Heart right ventricle (tissue), 16 donors: Measurements from ENCODE around the gene FAAP20. TPM values are rescaled to one million over a fixed set of nuclear protein-coding genes. Genes with fewer than 3 reads are reported as not detected.

Experiments used
- ATAC-seq, 8 donors: fragments of 200-7000 bp; cut with Tn5 transposase; one replicate each; pipeline ENCODE4 v1.9.1; 2020; ENCODE audit warnings: mild to moderate bottlenecking in 8 of 8, moderate library complexity in 8 of 8, moderate number of reproducible peaks in 1 of 8
- DNase-seq, 2 donors: peaks; one replicate each; pipeline ENCODE4 v3.0.0-alpha.2; 2020
- H3K27ac ChIP-seq, 10 donors: fragments of 200-600 bp; sonication (generic) in 2 of 10; one replicate each; pipeline versions ENCODE4 v1.5.0 to v1.8.0; 2020 to 2022; ENCODE audit warnings: mild to moderate bottlenecking in 3 of 10
- H3K27me3 ChIP-seq, 7 donors: fragments of 200-600 bp; one replicate each; pipeline ENCODE4 v1.8.0; 2021 to 2022; ENCODE audit warnings: mild to moderate bottlenecking in 2 of 7
- H3K36me3 ChIP-seq, 9 donors: fragments of 200-600 bp; sonication (generic) in 1 of 9; one replicate each; pipeline versions ENCODE4 v1.5.0 to v1.8.0; 2020 to 2022; ENCODE audit warnings: mild to moderate bottlenecking in 2 of 9
- H3K4me1 ChIP-seq, 9 donors: fragments of 200-600 bp; sonication (generic) in 1 of 9; one replicate each; pipeline versions ENCODE4 v1.5.0 to v1.8.0; 2020 to 2022; ENCODE audit warnings: mild to moderate bottlenecking in 4 of 9
- H3K4me3 ChIP-seq, 10 donors: fragments of 200-600 bp; sonication (generic) in 2 of 10; one replicate each; pipeline versions ENCODE4 v1.5.0 to v1.8.0; 2020 to 2022; ENCODE audit warnings: mild to moderate bottlenecking in 7 of 10, moderate library complexity in 2 of 10
- H3K9me3 ChIP-seq, 11 donors: fragments of 200-600 bp in 10 of 11; sonication (generic) in 2 of 11; one replicate each; pipeline versions ENCODE4 v1.5.0 to v1.8.0; 2013 to 2022; ENCODE audit warnings: mild to moderate bottlenecking in 2 of 11, control low read depth in 1 of 11, moderate library complexity in 1 of 11
- CTCF ChIP-seq, 9 donors: fragments of 200-600 bp; sonication (generic) in 2 of 9; IDR thresholded peaks; one replicate each; pipeline versions ENCODE4 v1.5.0 to v1.8.0; 2021 to 2022; ENCODE audit warnings: antibody characterized with exemption in 9 of 9, mild to moderate bottlenecking in 5 of 9, moderate library complexity in 1 of 9
- WGBS, 2 donors: extraction: QIAGEN DNeasy Blood & Tissue Kit; methylation state at CpG; one replicate each; pipeline ENCODE4 v1.1.7; 2013; ENCODE audit warnings: inconsistent platforms in 1 of 2; 5-methylcytosine and 5-hydroxymethylcytosine counted together
- intact Hi-C, 10 donors: fragments of 100-400 bp; cut with DNase I; formaldehyde crosslinking; loops; one replicate each; pipeline versions ENCODE4 v1.11.1 to v1.14.2; 2022
- polyA plus RNA-seq, 2 donors: library from polyadenylated mRNA; stranded (reverse); fragments of 200-250 nt; gene quantifications; one replicate each; pipeline ENCODE4 v1.2.3, GENCODE V29; 2013
- total RNA-seq, 10 donors: library from RNA; stranded (reverse); fragmentation: NEBNext Ultra II Directional in 3 of 10; extraction: Animal tissue kit (Norgen Biotek cat#: 25700) in 3 of 10; gene quantifications; one replicate each; pipeline versions ENCODE4 v1.2.1 to v1.2.4, GENCODE V29; 2021 to 2023
- donor health status: Arrhythmogenic right ventricular cardiomyopathy.
- donor health status: ischemic (EF 13 %, LVEDD 7.1; RV severe dilation, severe dysfunction).
- donor health status: healthy with polysubstance abuse.
- donor health status: DM: no; HTN: yes; CAD: no.
- donor health status: DM: no; HTN: no; CAD: no.
- donor health status: ischemic (EF 25% LVEDD 6.9; RV normal size, moderate dysfunction).
- donor health status: ischemic (EF 25% LVEDD 5.7; RV mildly dilated, moderate dysfunction).
- donor health status: healthy.
- donor health status: DM: yes; HTN: yes; CAD: no.
- donor health status: Ischemic cardiomyopathy.
- donor health status: ischemic (EF 35%, LVEDD 5.7; RV mildly dilated, moderate dysfunction).
- donor health status: nonischemic (EF 11% LVEDD 7.7; RV severe dilation, severe dysfunction).
- donor health status: DM: yes; HTN: yes; CAD: no.
- donor health status: PGD.
- donor health status: ischemic (EF 29% LVEDD 5.4; RV normal size, mild dysfunction).
- donor health status: nonischemic (EF 23%, LVEDD 6.1; RV moderate dilation, normal function).

FAAP20 gene
- total and polyA plus RNA-seq, 12 donors, result 30.9 to 83.6 (median 38.6) TPM

GRCh38 chr1:2237773-2238172 is 43.2 kb upstream of the FAAP20 start:
- H3K27me3 ChIP-seq, result no peaks in the 10 kb centered on the region
- no peak for ATAC-seq
- no peak overlapping the region for H3K4me3 ChIP-seq
- intact Hi-C loops, result loop anchor here in 2 of 10 donors (10.0 kb wide), 2 partner anchors 57 to 67 kb away; no protein-coding TSS in a partner anchor
- TF ChIP-seq CTCF (IDR thresholded peaks at IDR 0.05), result peak in 2 of 9 donors; percentile 26 to 32
- peaks cover 57 to 100% (median 98%) of the 10 kb centered on the region in 9 donors for H3K4me1 ChIP-seq
- 65 to 68% methylated on average over 19 of the region's 19 CpGs for WGBS, 2 donors
- peak overlapping the region in 4 of 10 donors; percentile 2 to 56 (median 40) for H3K27ac ChIP-seq
- peaks cover 0 to 25% (median 0%) of the 10 kb centered on the region in 9 donors for H3K36me3 ChIP-seq
- no peak for DNase-seq
- no peaks in the 10 kb centered on the region for H3K9me3 ChIP-seq

- Histone ChIP-seq H3K27ac (peak overlapping the region in 3 of 10 donors; percentile 9 to 56 (median 47)), H3K4me3 (no peak overlapping the region), H3K36me3 (peaks cover 0 to 20% (median 0%) of the 10 kb centered on the region in 9 donors), H3K27me3 (no peaks in the 10 kb centered on the region), H3K4me1 (peaks cover 64 to 100% (median 98%) of the 10 kb centered on the region in 9 donors), H3K9me3 (no peaks in the 10 kb centered on the region)
- intact Hi-C loops, result loop anchor here in 2 of 10 donors (10.0 kb wide), 2 partner anchors 58 to 68 kb away; no protein-coding TSS in a partner anchor
- TF ChIP-seq CTCF (IDR thresholded peaks at IDR 0.05), result no peak
- WGBS, 2 donors, result 72 to 75% methylated on average over 28 of the region's 28 CpGs
- ATAC-seq (no peak), DNase-seq (no peak)
Measured at GRCh38 chr1:2236695-2237677, 42.4 kb upstream of the FAAP20 start.

DNA sequence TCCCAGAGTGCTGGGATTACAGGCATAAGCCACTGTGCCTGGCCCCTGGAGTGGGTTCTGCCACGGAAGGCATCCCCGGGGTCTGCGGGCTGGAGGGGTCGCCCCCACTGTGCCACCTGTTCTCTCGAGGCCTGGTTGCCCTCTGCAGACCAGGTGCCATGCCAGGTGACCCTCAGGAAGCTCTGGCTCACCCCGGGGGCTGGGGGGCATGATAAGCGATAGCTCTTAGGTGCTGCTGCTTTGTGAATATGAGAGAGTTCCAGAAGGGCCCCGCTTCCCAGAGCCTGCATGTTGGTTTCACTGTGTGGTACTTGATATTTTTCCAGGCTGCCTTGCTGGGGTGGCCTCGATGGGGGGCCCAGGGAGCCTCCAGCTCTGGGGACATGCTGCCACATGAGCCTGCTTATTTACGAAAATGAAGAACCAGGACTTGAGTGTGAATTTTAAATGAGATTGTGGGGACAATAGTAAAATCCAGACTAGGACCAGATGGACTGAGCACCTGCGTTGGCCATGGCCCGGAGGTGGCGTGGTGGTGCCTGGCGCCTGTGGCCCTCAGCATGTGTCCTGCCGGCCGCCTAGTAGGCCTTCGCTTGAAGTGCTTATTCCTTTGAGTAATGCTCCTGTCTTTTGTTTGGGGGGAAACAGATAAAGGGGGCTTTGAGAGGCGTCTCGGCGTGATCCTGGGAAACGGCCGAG is 40.9 kb upstream of the FAAP20 start:
- ATAC-seq, result no peak
- Histone ChIP-seq H3K4me3 (peak overlapping the region in 1 of 10 donors; percentile 70), H3K27ac (peak overlapping the region; percentile 31 to 90 (median 78)), H3K4me1 (peaks cover 61 to 100% (median 100%) of the 10 kb centered on the region in 9 donors), H3K9me3 (no peaks in the 10 kb centered on the region), H3K27me3 (no peaks in the 10 kb centered on the region), H3K36me3 (peaks cover 0 to 7% (median 0%) of the 10 kb centered on the region in 9 donors)
- no peak for TF ChIP-seq CTCF (IDR thresholded peaks at IDR 0.05)
- DNase-seq, result no peak
- intact Hi-C loops, result loop anchor here in 2 of 10 donors (10.0 kb wide), 2 partner anchors 59 to 69 kb away; no protein-coding TSS in a partner anchor
- 89 to 91% methylated on average over 22 of the region's 22 CpGs for WGBS, 2 donors

DNA sequence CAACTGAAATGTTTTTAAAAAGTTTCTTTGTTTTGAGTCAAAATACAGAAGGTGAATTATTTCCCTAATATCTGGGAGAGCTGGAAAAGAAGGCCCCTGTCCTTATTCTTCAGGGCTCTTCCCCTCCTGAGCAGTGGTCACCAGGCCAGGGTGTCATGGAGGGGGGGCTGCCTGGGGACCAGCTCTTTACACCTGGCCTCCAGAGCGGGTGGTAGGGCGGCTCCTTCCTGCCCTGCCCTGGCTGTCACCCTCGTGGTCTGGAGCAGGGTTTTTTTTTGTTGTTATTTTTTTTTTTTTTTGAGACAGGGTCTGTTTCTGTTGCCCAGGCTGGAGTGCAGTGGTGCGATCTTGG is 40.2 kb upstream of the FAAP20 start:
- intact Hi-C loops, result loop anchor here in 9 of 10 donors (5.0 to 10.0 kb wide), 9 partner anchors 33 to 83 kb away; no protein-coding TSS in a partner anchor
- H3K27me3 ChIP-seq, result no peaks in the 10 kb centered on the region
- H3K9me3 ChIP-seq, result no peaks in the 10 kb centered on the region
- peaks cover 0 to 7% (median 0%) of the 10 kb centered on the region in 9 donors for H3K36me3 ChIP-seq
- 41 to 65% methylated on average over 4 of the region's 4 CpGs for WGBS, 2 donors
- H3K27ac ChIP-seq, result peak overlapping the region; percentile 31 to 90 (median 78)
- TF ChIP-seq CTCF (IDR thresholded peaks at IDR 0.05), result no peak
- DNase-seq (no peak), ATAC-seq (peak in 1 of 8 donors; percentile 5)
- peaks cover 58 to 100% (median 100%) of the 10 kb centered on the region in 9 donors for H3K4me1 ChIP-seq
- peak overlapping the region in 8 of 10 donors; percentile 25 to 89 (median 78) for H3K4me3 ChIP-seq
